GM12873 (cell line): ENCODE results near the gene PTPRD.

Experiments used
- CTCF ChIP-seq: IDR thresholded peaks from 2 replicates; pipeline ENCODE4 v1.5.1; 2012; ENCODE audit warnings: low read depth, mild to moderate bottlenecking, moderate library complexity, low read length, control low read depth; ENCODE audit not compliant: insufficient read depth; ENCODE audit errors: missing control alignments

PTPRD gene

GRCh38 chr9:9489183-9489582 lies 1123.6 kb downstream of the PTPRD start:
- no peak for TF ChIP-seq CTCF

- no peak for TF ChIP-seq CTCF
Measured at GRCh38 chr9:9483175-9483574, 1129.6 kb downstream of the PTPRD start.

- no peak for TF ChIP-seq CTCF
Measured at GRCh38 chr9:9478741-9479140, 1134.1 kb downstream of the PTPRD start.

GRCh38 chr9:9469271-9469670 lies 1143.5 kb downstream of the PTPRD start:
- TF ChIP-seq CTCF, result no peak

GRCh38 chr9:9437641-9438040 lies 1175.2 kb downstream of the PTPRD start:
- TF ChIP-seq CTCF, result no peak

GRCh38 chr9:9412241-9412640 lies 1200.6 kb downstream of the PTPRD start:
- no peak for TF ChIP-seq CTCF

- TF ChIP-seq CTCF, result no peak
Measured at GRCh38 chr9:9410736-9411135, 1202.1 kb downstream of the PTPRD start.
